Keratinocyte (primary cell): ENCODE data around the gene CNPY1. TPM values are rescaled to one million over a fixed set of nuclear protein-coding genes. Genes with fewer than 3 reads are reported as not detected.

Experiments
- DNase-seq: peaks from one replicate; pipeline ENCODE4 v3.0.0-alpha.2; 2011; ENCODE audit warnings: low read depth, missing footprints, low spot score
- FAIRE-seq: peaks from 2 replicates; lab custom pipeline; 2011; peaks lifted over from hg19 to GRCh38; lab: Jason Lieb, UNC
- H2AFZ ChIP-seq: 2 replicates; pipeline ENCODE4 v1.6.0; 2012; ENCODE audit warnings: low read length, control low read depth, inconsistent platforms; ENCODE audit not compliant: control insufficient read depth
- H3K27ac ChIP-seq: 2 replicates; pipeline ENCODE4 v1.5.1; 2011; ENCODE audit warnings: low read length; ENCODE audit not compliant: control insufficient read depth, insufficient read depth
- H3K27me3 ChIP-seq: 3 replicates; pipeline ENCODE4 v1.6.0; 2011; ENCODE audit warnings: low read length; ENCODE audit not compliant: control insufficient read depth, insufficient read depth; ENCODE audit errors: extremely low read depth
- H3K36me3 ChIP-seq, 2 experiments: 2 replicates in 1 of 2; 3 replicates in 1 of 2; pipeline ENCODE4 v1.5.1; 2011; ENCODE audit warnings: low read length in 2 of 2, mild to moderate bottlenecking in 1 of 2; ENCODE audit not compliant: control insufficient read depth in 2 of 2, insufficient read depth in 2 of 2; ENCODE audit errors: extremely low read depth in 1 of 2
- H3K4me1 ChIP-seq: 3 replicates; pipeline ENCODE4 v1.5.1; 2011; ENCODE audit warnings: low read length; ENCODE audit not compliant: control insufficient read depth, insufficient read depth; ENCODE audit errors: extremely low read depth
- H3K4me2 ChIP-seq: 3 replicates; pipeline ENCODE4 v1.6.0; 2011; ENCODE audit warnings: low read depth, low read length; ENCODE audit not compliant: control insufficient read depth, insufficient read depth; ENCODE audit errors: extremely low read depth
- H3K4me3 ChIP-seq, 3 experiments: fragments of 200-600 bp in 1 of 3; sonication (generic) in 1 of 3; 2 replicates in 2 of 3; 3 replicates in 1 of 3; pipeline ENCODE4 v1.5.1; 2011 to 2016; ENCODE audit warnings: low read length in 3 of 3, mild to moderate bottlenecking in 3 of 3, control low read depth in 2 of 3, inconsistent platforms in 1 of 3, low read depth in 1 of 3, mixed read lengths in 1 of 3, mixed run types in 1 of 3, moderate library complexity in 1 of 3; ENCODE audit not compliant: control insufficient read depth in 2 of 3, insufficient read depth in 2 of 3; ENCODE audit errors: extremely low read depth in 1 of 3
- H3K79me2 ChIP-seq: 2 replicates; pipeline ENCODE4 v1.6.0; 2012; ENCODE audit warnings: low read length; ENCODE audit not compliant: control insufficient read depth, insufficient read depth
- H3K9ac ChIP-seq: 3 replicates; pipeline ENCODE4 v1.6.0; 2011; ENCODE audit warnings: low read length; ENCODE audit not compliant: control insufficient read depth, insufficient read depth; ENCODE audit errors: extremely low read depth
- H3K9me1 ChIP-seq: 3 replicates; pipeline ENCODE4 v1.6.0; 2011; ENCODE audit warnings: low read length; ENCODE audit not compliant: control insufficient read depth, insufficient read depth; ENCODE audit errors: extremely low read depth
- H3K9me3 ChIP-seq: 2 replicates; pipeline ENCODE4 v1.5.1; 2012; ENCODE audit warnings: low read depth, low read length; ENCODE audit not compliant: control insufficient read depth
- H4K20me1 ChIP-seq: 3 replicates; pipeline ENCODE4 v1.6.0; 2011; ENCODE audit warnings: low read length; ENCODE audit not compliant: control insufficient read depth, insufficient read depth; ENCODE audit errors: extremely low read depth
- CTCF ChIP-seq, 3 experiments: IDR thresholded peaks in 1 of 3; conservative IDR thresholded peaks in 1 of 3; optimal IDR thresholded peaks in 1 of 3; 2 replicates in 2 of 3; 3 replicates in 1 of 3; pipeline versions ENCODE3 to v1.5.1; 2011; ENCODE audit warnings: low read length in 3 of 3, mild to moderate bottlenecking in 3 of 3, moderate library complexity in 2 of 3, control low read depth in 1 of 3, inconsistent platforms in 1 of 3; ENCODE audit not compliant: insufficient read depth in 2 of 3; ENCODE audit errors: extremely low read depth in 1 of 3
- EZH2 ChIP-seq: IDR thresholded peaks from one replicate; pipeline ENCODE4 v1.6.1; 2012; ENCODE audit warnings: inconsistent platforms, mild to moderate bottlenecking, low read length, moderate library complexity
- dilution Hi-C: fragments of 300-500 bp; cut with MboI; formaldehyde crosslinking; loops from one replicate; pipeline ENCODE4 v1.7.0; 2020; ENCODE audit warnings: low sequenced_read_pairs; ENCODE audit not compliant: extremely low pct_ligation_motif_present
- polyA plus RNA-seq, 5 experiments: library from polyadenylated mRNA; depleted of rRNA in 3 of 5; stranded (reverse) in 3 of 5; stranded (forward) in 1 of 5; unstranded in 1 of 5; fragments of >200 nt; gene quantifications; 1 replicate in 1 of 5; 2 replicates in 3 of 5; 3 replicates in 1 of 5; pipeline versions ENCODE4 v1.2.1 to v1.2.3, GENCODE V29; 2011 to 2012; ENCODE audit warnings: missing spikeins in 2 of 5, low read depth in 1 of 5, low replicate concordance in 1 of 5

Gene CNPY1
- polyA plus RNA-seq, 1 donor (not counting 4 experiments of a cell fraction or from before 2014, with no cell fraction given) = not detected

DNA sequence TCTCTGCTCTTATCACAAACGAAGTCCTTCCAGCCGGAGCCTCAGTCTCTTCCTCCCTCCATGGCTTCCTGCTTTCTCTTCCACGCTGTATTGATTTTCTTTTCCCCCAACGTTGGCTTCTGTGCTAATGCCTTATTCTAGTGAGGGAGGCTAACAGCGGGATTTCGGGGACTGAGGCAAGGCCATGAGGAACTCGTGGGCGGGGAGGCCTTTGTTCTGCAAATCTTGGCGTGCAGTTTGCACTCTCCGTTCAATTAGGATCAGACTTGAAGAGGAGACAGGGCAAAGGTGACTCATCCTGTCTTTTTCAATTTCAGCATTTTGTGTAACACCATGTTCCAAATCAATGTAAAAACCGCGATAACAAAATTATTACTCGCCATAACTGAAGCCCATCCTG is 63.1 kb downstream of the CNPY1 start:
- FAIRE-seq = no peak
- Histone ChIP-seq H3K79me2 (no peaks in the 10 kb centered on the region), H3K4me2 (no peak overlapping the region), H3K27ac (no peak overlapping the region), H2AFZ (peak overlapping the region; percentile 8), H3K27me3 (peaks cover 7% of the 10 kb centered on the region), H3K9ac (no peak overlapping the region), H3K9me3 (peaks cover 3% of the 10 kb centered on the region), H3K9me1 (no peaks in the 10 kb centered on the region), H3K36me3 (no peaks in the 10 kb centered on the region), H3K4me1 (peaks cover 3% of the 10 kb centered on the region), H3K4me3 (no peak overlapping the region), H4K20me1 (no peaks in the 10 kb centered on the region)
- dilution Hi-C loops = no loop called here
- TF ChIP-seq CTCF (optimal IDR thresholded peaks at IDR 0.05 in 1 of 3, IDR thresholded peaks at IDR 0.05 in 1 of 3, conservative IDR thresholded peaks at IDR 0.05 in 1 of 3; ENCODE audit: extremely low read depth in 1 of 3, insufficient read depth in 2 of 3, low read length in 3 of 3) (no peak), EZH2 (no peak)
- no peak for DNase-seq

- H3K4me2 ChIP-seq = no peak overlapping the region
- FAIRE-seq (peak; percentile 20), DNase-seq (no peak)
- H3K4me1 ChIP-seq = peaks cover 3% of the 10 kb centered on the region
- no peak overlapping the region for H3K9ac ChIP-seq
- no peaks in the 10 kb centered on the region for H4K20me1 ChIP-seq
- TF ChIP-seq CTCF (optimal IDR thresholded peaks at IDR 0.05 in 1 of 3, IDR thresholded peaks at IDR 0.05 in 1 of 3, conservative IDR thresholded peaks at IDR 0.05 in 1 of 3; ENCODE audit: extremely low read depth in 1 of 3, insufficient read depth in 2 of 3, low read length in 3 of 3) (no peak), EZH2 (no peak)
- no peaks in the 10 kb centered on the region for H3K36me3 ChIP-seq
- no peak overlapping the region for H3K27ac ChIP-seq
- no peak overlapping the region for H2AFZ ChIP-seq
- no peak overlapping the region for H3K4me3 ChIP-seq
- peaks cover 7% of the 10 kb centered on the region for H3K27me3 ChIP-seq
- H3K9me3 ChIP-seq = peaks cover 3% of the 10 kb centered on the region
- dilution Hi-C loops = no loop called here
- no peaks in the 10 kb centered on the region for H3K9me1 ChIP-seq
- no peaks in the 10 kb centered on the region for H3K79me2 ChIP-seq
Measured at GRCh38 chr7:155482511-155483183, 63.7 kb downstream of the CNPY1 start.
